Tibial artery (tissue), 4 donors: ENCODE data around the gene PSMB3.
A peak's percentile ranks its signal among the peaks of the same experiment; 100 is the strongest.

Source experiments
- DNase-seq, 2 donors: peaks; one replicate each; pipeline ENCODE4 v3.0.0-alpha.2; 2019
- H3K27ac ChIP-seq, 2 donors: fragments of 200-600 bp; sonication (generic) in 1 of 2; 1 replicate in 1 of 2; 2 replicates in 1 of 2; pipeline ENCODE4 v1.5.1; 2018 to 2019; ENCODE audit warnings: mild to moderate bottlenecking in 1 of 2
- H3K27me3 ChIP-seq, 2 donors: fragments of 200-600 bp; sonication (generic) in 1 of 2; one replicate each; pipeline versions ENCODE4 v1.5.1 to v1.6.0; 2016 to 2019
- H3K36me3 ChIP-seq, 3 donors: fragments of 200-600 bp; sonication (generic) in 2 of 3; one replicate each; pipeline ENCODE4 v1.5.1; 2016 to 2019; ENCODE audit warnings: mild to moderate bottlenecking in 2 of 3
- H3K4me1 ChIP-seq, 4 donors: fragments of 200-600 bp; sonication (generic) in 2 of 4; 1 replicate in 3 of 4; 2 replicates in 1 of 4; pipeline ENCODE4 v1.5.1; 2016 to 2019
- H3K4me3 ChIP-seq, 2 donors: fragments of 200-600 bp; sonication (generic) in 1 of 2; 1 replicate in 1 of 2; 2 replicates in 1 of 2; pipeline ENCODE4 v1.5.1; 2018 to 2019; ENCODE audit warnings: mild to moderate bottlenecking in 2 of 2
- H3K9me3 ChIP-seq, 3 donors: fragments of 200-600 bp; sonication (generic) in 1 of 3; one replicate each; pipeline ENCODE4 v1.5.1; 2016 to 2019
- intact Hi-C: fragments of 100-400 bp; cut with DNase I; formaldehyde crosslinking; loops from one replicate; pipeline ENCODE4 v1.15.0; 2023; ENCODE audit warnings: low total_unique reads
- TF ChIP-seq, protein P1 (sequence below), 2 experiments: fragments of 200-600 bp in 1 of 2; fragments of 450-650 bp in 1 of 2; IDR thresholded peaks; one replicate each; pipeline ENCODE4 v1.5.1; 2017 to 2019; ENCODE audit warnings: antibody characterized with exemption in 2 of 2, mild to moderate bottlenecking in 1 of 2, moderate library complexity in 1 of 2

The PSMB3 gene

DNA sequence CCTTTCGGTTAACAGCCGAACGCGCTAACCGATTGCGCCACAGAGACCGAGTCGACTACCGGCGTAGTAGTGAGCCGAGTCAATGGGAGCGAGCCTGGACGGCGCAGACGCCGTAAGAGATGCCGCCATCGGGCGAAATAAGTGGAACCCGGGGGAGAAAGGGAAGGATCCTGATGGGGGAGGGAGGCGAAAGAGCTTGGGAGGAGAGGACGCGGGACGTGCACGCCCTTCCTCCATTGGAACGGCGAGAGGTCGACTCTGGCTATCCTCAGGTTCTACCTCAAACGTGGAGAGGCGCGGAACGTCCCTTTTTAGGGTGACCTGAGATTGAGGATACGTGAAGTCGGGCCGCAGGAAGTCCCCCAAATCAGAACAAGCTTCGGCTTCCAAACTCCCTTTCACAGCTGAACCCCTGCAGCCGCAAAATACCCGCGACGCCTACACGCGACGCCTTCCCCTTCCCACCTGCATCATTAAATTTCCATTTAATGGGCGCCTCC lies 683 bp upstream of the PSMB3 start:
- Histone ChIP-seq H3K27me3 (no peaks in the 10 kb centered on the region), H3K9me3 (no peaks in the 10 kb centered on the region), H3K4me1 (peaks cover 0 to 59% (median 44%) of the 10 kb centered on the region in 4 donors), H3K36me3 (peaks cover 12 to 24% (median 15%) of the 10 kb centered on the region in 3 donors), H3K27ac (peak overlapping the region; percentile 85 to 96), H3K4me3 (peak overlapping the region; percentile 73 to 96)
- TF ChIP-seq, protein P1, sequence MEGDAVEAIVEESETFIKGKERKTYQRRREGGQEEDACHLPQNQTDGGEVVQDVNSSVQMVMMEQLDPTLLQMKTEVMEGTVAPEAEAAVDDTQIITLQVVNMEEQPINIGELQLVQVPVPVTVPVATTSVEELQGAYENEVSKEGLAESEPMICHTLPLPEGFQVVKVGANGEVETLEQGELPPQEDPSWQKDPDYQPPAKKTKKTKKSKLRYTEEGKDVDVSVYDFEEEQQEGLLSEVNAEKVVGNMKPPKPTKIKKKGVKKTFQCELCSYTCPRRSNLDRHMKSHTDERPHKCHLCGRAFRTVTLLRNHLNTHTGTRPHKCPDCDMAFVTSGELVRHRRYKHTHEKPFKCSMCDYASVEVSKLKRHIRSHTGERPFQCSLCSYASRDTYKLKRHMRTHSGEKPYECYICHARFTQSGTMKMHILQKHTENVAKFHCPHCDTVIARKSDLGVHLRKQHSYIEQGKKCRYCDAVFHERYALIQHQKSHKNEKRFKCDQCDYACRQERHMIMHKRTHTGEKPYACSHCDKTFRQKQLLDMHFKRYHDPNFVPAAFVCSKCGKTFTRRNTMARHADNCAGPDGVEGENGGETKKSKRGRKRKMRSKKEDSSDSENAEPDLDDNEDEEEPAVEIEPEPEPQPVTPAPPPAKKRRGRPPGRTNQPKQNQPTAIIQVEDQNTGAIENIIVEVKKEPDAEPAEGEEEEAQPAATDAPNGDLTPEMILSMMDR (IDR thresholded peaks at IDR 0.05) = no peak
- DNase-seq = peak; percentile 83 to 88
- intact Hi-C loops = loop anchor here (5.0 kb wide), 1 partner anchor 45 kb away; the partner anchor contains the start of gene PIP4K2B

DNA sequence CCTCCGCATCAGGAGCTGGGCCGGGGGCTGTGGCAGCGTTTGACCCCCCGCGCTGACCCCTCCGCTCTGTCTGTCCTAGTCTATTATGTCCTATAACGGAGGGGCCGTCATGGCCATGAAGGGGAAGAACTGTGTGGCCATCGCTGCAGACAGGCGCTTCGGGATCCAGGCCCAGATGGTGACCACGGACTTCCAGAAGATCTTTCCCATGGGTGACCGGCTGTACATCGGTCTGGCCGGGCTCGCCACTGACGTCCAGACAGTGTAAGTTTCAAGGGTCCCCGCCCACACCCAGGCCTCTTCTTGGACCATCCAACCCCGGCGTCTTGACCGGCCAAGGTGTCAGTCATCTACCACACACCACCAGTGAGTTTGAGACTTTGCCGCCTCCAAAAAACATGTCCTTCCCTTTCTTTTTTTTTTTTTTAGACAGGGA lies 548 bp downstream of the PSMB3 start:
- H3K4me1 ChIP-seq = peaks cover 0 to 51% (median 40%) of the 10 kb centered on the region in 4 donors
- TF ChIP-seq, protein P1 (IDR thresholded peaks at IDR 0.05) = no peak
- peak overlapping the region; percentile 73 to 96 for H3K4me3 ChIP-seq
- no peak for DNase-seq
- no peaks in the 10 kb centered on the region for H3K9me3 ChIP-seq
- peaks cover 13 to 35% (median 25%) of the 10 kb centered on the region in 3 donors for H3K36me3 ChIP-seq
- intact Hi-C loops = loop anchor here (5.0 kb wide), 1 partner anchor 44 kb away; the partner anchor contains the start of gene PIP4K2B
- no peaks in the 10 kb centered on the region for H3K27me3 ChIP-seq
- H3K27ac ChIP-seq = peak overlapping the region; percentile 85 to 96

DNA sequence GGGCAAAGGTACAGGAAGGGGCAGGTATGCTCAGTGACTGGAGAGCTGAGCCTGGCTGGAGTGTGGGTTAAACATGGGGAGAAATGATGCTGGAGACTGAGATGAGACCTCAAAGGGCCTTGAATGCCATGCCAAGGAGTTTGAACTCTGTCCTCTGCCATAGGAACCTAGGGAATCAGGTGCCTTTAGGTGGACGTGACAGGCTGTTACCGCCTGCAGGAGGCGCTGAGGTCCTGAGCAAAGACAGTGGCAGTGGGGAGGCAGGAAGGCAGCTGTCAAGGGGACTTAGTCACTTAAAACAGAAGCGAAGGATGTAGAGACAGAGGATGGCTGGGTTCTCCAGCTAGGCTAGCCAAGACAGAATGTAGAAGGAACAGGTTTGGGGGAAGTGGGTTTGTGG lies 9.1 kb downstream of the PSMB3 start:
- TF ChIP-seq, protein P1 (IDR thresholded peaks at IDR 0.05) = no peak
- DNase-seq = no peak
- Histone ChIP-seq H3K4me3 (no peak overlapping the region), H3K27ac (no peak overlapping the region), H3K4me1 (no peaks in the 10 kb centered on the region), H3K36me3 (peaks cover 48 to 96% (median 86%) of the 10 kb centered on the region in 3 donors), H3K27me3 (no peaks in the 10 kb centered on the region), H3K9me3 (no peaks in the 10 kb centered on the region)
- intact Hi-C loops = no loop called here

DNA sequence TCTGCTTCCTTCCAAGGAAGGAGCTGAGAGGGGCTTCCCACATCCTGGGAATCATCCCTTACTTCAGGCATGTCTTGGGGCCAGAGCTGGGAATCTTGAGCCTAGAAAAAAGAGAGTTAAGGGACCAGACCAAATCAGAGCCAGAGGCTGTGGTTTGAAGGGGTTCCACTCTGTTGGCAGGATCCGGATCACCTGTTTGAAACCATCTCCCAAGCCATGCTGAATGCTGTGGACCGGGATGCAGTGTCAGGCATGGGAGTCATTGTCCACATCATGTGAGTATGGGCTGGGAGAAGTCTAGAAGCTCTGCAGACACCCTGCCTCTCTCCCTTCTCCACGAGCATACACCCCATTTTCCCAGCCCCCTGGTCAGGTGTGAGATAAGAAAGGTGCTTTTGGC lies 9.7 kb downstream of the PSMB3 start:
- Histone ChIP-seq H3K4me1 (no peaks in the 10 kb centered on the region), H3K27me3 (no peaks in the 10 kb centered on the region), H3K27ac (no peak overlapping the region), H3K4me3 (no peak overlapping the region), H3K9me3 (no peaks in the 10 kb centered on the region), H3K36me3 (peaks cover 47 to 99% (median 89%) of the 10 kb centered on the region in 3 donors)
- TF ChIP-seq, protein P1 (IDR thresholded peaks at IDR 0.05) = no peak
- intact Hi-C loops = no loop called here
- DNase-seq = no peak

DNA sequence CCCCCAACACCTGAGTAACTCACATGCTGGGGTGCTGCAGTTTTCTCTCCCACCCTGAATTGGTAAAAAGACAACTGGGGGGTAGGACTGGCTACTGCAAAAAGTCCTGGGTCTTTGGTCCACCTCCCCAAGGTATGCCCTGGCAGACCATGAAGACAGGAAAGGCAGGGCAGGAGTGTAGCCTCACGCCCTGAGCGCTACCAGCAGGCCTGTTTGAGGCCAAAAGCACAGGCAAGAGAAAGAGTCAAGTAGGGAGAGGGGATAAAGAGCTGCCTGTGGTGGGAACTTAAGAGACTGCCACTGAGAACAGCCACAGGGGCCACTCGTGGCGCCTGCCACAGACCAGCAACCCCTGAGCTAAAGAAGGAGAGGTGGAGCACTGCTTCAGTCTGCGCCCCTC lies 13.8 kb downstream of the PSMB3 start:
- DNase-seq = no peak
- no peaks in the 10 kb centered on the region for H3K4me1 ChIP-seq
- TF ChIP-seq, protein P1 (IDR thresholded peaks at IDR 0.05) = no peak
- H3K9me3 ChIP-seq = no peaks in the 10 kb centered on the region
- intact Hi-C loops = no loop called here
- no peaks in the 10 kb centered on the region for H3K27me3 ChIP-seq
- no peak overlapping the region for H3K4me3 ChIP-seq
- H3K27ac ChIP-seq = no peak overlapping the region
- H3K36me3 ChIP-seq = peaks cover 44 to 100% (median 90%) of the 10 kb centered on the region in 3 donors
